T-helper 2 cell (primary cell): ENCODE measurements around the gene RNF112.

Source experiments
- DNase-seq, 5 experiments: peaks; one replicate each; pipeline versions ENCODE4 v3.0.0 to v3.0.0-alpha.2; 2012 to 2022
- total RNA-seq, 2 donors: gene quantifications; one replicate each; lab custom pipeline; 2026; lab: John Stamatoyannopoulos, UW

Gene RNF112, protein sequence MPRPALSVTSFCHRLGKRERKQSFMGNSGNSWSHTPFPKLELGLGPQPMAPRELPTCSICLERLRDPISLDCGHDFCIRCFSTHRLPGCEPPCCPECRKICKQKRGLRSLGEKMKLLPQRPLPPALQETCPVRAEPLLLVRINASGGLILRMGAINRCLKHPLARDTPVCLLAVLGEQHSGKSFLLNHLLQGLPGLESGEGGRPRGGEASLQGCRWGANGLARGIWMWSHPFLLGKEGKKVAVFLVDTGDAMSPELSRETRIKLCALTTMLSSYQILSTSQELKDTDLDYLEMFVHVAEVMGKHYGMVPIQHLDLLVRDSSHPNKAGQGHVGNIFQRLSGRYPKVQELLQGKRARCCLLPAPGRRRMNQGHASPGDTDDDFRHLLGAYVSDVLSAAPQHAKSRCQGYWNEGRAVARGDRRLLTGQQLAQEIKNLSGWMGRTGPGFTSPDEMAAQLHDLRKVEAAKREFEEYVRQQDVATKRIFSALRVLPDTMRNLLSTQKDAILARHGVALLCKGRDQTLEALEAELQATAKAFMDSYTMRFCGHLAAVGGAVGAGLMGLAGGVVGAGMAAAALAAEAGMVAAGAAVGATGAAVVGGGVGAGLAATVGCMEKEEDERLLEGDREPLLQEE
- 0 to 0.61 reads per million in 2 donors for total RNA-seq

DNA sequence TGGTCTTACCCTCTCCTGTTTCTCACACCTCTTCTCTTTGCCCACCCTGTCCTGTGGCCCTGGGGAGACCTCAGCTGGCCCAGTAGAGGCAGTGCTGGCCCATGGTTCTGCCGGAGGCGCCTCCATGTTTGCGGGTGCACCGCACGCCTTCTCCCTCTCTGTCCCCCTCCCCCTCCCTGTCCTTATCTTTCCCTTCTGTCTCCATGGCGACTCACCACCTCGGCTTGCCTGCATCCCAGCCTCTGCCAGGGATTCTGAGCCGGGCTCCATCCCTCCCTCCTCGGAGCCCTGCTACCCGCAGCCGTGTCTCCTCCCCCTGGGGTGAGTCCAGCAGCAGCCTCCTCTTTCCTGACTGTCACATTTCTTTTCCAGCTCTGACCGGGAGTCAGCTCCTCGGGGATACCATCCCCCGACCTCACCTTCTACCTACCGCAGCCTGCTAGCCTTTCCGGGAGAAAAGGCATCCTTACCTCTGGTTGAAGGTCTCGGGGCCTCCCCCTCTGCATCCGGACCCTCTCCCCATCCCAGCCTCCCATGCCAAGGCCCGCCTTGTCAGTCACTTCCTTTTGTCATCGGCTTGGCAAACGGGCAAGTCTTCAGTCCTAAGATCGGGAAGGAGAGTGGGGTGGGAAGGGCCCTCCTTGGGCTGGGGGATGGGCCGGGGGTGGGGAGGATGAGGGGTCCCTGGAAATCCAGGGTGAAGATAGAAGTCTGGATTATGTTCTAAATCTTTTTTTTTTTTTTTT is at the start of gene RNF112:
Gene RNF112, plus strand, starts transcription at position 358 of the 746 bp plus-strand sequence. Its CDS starts 177 bp downstream, at position 535.
- no peak for DNase-seq

DNA sequence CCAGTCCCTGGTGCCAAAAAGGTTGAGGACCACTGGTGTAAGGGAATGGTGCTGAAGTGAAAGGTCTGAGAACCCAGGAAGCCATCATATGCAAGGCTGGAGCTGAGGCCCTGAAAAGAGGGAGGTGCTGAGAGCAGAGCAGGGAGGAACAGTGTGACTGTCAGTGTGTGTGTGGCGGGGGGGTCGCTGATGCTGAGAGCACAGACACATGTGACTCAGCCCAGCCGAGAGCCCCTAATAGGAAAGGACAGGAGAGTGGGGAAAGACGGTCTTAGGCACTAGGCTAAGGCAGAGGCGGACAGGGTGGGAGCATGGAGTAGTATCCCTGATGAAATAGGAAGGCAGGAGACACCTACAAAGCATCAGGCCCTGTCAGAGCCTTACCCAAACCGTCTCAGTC is 49.7 kb upstream of the RNF112 start:
- no peak for DNase-seq

DNA sequence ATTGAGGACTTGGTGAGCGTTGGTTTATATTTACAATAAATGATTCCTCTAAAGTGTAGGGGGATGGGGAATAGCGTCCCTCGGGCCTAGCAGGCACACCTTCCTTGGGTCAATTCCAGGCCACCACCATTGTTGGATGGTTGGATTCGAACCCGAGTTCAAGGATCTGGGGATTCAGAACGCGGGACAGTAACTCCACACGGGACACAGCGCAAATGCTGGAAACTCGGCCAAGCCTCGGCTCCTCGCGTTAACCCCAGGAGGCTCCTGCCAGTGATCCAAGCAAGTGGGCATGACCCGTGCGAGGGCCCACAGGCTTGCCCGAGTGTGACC is 49.1 kb upstream of the RNF112 start:
- no peak for DNase-seq

DNA sequence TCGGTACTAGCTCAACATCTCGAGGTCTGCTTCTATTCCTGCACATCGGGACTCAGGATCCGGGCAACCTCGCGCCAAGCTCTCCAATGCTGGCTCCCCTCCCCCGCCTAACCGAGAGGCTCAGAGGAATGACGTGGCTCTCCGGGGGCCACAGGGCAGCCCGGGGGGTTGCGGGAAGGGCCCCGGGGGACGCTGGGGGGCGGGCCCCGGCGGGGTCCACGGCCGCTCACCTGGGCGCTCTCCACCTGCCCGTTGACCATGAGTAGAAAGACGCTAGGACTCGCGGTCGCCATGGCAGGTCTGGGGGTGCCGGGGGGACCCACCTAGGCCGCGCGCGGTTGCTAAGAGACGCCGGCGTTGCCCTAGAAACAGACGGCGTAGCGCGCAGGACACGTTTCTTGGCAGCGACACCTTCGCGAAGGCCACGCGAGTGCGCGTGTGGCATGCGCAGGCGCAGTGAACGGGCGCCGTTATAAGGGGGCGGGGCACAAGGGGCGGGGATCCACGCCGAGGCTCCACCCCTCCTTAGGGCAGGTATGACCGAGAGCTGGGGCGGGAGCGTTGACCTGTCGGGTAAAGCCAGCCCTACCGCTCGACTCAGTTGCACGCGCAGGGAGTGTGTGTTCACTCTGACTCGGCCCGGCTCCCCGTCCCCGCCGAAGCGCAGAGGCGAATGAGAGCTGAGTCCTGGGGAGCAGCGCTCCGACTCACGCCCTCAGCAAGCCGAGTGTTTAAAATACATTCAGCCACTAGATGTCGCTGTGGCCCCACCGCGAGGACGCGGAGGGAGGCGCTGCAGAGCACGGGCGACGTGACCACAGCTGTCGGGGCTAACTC is 48.5 kb upstream of the RNF112 start, which contains the start of gene B9D1:
Gene B9D1, minus strand, starts transcription at position 447 of the 837 bp plus-strand sequence. Its CDS starts 154 bp downstream, at position 293.
- peak; percentile 88 to 91 (median 89) for DNase-seq

DNA sequence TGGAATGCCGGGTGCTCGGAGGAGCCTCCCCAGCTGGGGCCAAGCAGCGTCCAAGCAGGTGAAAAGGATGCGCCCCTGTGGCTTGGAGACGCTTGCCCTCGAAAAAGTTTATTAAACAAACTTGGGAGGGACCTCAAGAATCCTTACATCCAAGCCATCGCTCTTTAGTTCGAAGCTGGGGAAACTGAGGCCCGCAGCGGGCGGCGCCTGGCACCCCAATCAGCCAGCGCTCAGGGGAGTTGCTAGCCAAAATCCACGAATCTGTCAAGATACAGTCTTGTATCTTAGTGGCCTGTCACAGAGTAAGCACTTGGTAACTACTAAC is 48.0 kb upstream of the RNF112 start:
- no peak for DNase-seq

DNA sequence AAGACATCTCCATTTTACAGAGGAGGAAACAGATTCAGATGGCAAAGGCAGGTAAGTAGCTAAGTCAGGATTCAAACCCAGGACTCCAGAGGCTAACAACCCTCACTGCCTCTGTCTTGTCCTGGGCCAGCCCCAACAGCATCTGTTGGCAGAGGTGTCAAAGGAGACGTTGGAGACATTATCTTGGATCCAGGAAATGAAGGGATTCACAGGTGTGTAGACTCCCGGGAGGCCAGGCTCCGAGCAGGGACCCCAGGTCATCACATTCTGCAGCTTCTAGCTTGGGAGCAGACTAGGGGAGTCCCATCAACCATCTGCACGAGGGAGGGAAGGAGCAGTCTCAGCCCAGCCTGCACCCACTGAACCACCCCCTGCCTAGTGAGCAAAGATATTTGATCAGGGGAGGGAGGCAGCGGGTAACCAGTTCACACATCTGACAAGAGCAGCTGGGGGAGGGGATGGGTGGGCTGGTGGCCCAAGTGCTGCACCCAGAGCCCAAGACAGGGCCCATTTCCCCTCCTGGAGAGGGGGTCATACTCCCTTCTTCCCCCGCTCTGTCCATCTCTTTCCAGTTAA is 47.5 kb upstream of the RNF112 start:
- no peak for DNase-seq

DNA sequence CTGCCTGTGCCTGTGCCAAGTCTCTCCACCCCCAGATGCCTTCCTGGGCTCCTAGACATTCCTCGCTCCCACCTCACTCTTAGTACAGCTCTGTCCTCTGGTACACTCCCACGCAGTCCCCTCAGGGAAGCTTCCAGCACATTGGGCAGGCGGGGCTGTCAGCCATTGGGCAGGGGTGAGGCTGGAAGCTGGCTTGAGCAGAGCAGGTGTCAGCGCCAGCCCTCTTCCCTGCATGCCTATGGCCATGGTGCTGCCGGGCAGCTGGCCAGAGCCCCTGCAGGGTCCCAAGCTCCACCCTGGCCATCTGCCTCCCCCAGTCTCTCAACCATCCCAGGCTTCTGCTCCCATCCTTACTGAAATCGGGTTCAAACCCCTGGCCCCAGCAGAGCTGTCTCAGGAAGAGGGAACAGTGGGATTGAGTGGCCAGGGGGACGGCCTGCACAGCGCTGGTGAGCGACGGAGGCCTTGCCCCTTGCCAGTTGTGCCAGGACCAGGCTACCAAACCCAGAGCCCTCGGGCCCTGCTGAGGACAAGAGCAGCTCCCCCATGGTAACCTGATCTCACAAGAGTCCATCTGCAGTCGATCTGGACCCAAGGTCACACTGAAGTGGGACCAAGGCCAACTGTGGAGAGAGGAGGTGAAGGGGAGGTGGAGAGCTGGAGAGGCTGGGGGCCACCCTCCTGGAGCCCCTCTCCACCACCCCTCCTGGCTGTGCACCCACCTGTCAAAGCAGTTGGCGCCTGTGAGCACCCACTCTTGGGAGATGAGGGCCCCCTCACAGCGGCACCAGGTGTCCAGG is 46.1 kb upstream of the RNF112 start:
- no peak for DNase-seq

DNA sequence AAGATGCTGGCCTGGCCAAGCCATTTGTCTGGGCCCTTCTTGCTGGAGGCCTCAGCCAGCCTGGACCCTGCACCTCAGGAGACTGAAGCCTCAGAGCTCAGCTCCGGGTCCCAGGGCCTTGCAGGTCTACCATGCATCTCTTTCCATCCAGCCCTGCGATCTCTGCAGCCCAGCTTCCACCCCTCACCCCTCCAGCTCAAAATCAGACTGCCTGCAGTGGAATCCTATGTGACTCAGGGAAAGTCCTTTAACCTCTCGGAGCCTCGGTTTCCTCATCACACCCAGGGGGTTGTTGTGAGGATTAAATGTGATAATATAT is 45.6 kb upstream of the RNF112 start:
- no peak for DNase-seq

DNA sequence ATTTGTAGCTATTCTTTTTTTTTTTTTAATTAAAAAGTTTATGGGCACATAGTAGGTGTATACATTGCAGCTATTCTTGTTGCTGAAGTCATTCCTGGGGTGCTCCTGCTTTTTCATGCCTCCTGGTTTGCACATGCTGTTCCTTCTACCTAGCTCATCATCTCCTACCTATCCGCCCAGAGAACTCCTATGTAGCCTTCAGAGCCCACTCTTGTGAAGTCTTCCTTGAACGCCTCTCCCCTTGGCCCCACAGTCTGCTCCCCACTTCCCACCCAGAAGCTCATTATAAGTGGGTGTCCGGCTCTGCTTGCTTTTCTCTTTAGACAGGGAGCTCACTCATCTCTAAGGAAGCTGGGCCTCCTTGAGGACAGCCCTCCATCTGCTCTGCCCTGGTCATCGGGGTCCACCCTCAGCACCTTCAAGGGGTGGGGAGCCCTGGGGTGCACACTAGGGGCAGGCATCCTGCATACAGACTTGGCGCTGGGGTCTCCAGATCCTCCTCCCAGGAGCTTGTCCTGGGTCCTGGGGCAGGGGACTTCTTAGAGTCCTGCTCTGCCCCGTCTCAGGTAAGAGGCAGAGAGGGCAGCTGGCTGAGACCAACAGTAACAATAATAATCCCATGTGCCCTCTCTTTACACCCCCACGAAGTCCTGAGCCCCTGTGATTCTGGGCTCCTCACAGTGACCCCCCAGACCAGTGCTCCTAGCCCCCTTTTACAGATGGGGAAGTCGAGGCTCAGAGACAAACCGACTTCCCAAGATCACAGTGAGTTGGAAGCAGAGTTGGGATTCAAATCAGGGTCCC is 45.0 kb upstream of the RNF112 start:
- DNase-seq: no peak

DNA sequence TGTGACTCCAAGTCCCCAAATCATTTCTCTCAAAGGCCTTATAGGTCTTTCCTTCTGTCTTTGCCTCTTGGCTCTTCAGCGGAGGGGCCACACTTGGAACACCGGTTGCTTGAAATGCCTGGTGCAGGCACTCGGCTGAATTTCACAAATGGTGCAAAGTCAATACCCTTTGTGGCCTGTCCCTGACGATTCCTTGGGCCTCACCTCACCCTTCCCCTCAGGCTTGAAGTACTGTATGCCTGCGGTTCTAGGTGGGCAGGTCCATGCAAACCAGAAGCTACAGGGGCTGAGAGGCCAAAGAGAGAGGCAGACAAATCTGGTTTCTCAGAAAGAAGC is 44.4 kb upstream of the RNF112 start:
- no peak for DNase-seq

DNA sequence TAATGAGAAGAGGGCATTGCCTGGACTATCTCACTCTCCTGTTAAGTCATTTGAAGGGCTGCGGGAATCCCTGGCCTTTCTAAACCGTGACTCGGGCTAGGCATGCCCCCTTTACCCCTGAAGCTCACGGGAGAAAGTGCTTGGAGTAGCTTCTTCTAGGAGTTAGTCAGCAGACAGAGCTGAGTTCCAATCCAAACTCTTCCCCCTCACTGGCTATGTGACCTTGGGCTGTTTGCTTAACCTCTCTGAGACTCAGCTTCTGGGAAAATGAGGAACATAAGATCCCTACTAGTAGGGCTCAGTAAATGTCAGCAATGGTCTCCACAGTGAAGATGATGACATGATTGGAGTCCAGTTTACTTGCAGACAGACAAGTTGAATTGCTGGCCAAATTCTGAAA is 42.8 kb upstream of the RNF112 start:
- no peak for DNase-seq

DNA sequence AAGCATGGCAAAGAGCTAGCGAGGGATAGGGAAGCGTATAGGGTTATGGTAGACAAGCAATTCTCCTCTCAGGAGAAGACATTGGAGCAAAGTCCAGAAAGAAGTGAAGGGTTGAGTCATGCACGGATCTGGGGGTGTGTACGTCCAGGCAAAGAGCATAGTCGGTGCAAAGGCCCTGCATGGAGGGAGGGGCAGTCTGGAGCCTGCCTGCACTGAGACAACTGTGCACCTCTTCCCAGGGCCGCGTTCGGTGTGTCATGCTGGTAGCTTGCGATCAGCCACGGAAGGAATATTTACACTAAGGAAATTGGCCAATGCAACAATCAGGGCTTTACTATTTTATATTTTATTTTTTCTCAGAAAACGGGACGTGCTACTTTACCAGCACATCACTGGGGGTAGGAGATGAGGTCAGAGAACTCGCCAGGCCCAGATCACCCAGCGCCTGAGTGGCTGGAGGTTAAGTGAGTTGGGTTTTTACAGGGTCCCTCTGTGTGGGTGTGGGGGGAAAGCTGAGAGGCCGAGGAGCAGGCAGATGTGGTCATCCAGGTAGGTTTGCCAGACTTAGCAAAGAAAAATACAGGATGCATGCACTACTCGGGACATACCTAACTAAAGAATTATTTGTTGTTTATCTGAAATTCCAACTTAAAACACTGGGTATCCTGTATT is 41.8 kb upstream of the RNF112 start:
- no peak for DNase-seq

DNA sequence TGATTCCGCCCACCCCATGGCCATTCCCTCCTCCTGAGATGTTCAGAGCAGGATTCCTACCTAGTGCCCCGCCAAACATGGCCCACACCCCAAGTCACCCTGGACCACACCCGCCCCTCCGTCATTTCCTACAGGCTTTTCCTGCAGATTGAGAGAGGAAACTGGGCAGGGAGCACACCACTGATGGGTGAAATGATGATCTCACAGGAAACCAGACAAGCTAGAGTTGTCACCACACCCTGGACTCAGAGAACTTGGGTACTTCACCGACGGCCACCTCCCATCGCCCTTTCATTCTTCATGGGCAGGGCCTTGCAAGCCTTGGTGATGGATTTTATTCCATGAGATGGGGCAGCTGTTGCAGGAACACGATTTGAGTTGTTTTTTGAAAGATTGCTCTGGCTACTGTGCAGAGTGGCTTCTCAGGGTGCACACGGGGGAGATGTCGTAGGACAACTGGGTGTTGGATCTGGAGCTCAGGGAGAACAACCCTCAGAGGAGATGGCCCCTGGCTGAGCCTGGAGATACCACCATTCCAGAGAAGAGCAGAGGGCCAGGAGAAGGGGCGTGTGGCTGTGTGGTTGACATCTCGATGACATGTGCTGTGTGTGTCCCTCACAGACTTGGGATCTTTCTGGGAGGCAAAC is 41.1 kb upstream of the RNF112 start:
- DNase-seq: peak in 2 of 5 experiments; percentile 65 to 67

DNA sequence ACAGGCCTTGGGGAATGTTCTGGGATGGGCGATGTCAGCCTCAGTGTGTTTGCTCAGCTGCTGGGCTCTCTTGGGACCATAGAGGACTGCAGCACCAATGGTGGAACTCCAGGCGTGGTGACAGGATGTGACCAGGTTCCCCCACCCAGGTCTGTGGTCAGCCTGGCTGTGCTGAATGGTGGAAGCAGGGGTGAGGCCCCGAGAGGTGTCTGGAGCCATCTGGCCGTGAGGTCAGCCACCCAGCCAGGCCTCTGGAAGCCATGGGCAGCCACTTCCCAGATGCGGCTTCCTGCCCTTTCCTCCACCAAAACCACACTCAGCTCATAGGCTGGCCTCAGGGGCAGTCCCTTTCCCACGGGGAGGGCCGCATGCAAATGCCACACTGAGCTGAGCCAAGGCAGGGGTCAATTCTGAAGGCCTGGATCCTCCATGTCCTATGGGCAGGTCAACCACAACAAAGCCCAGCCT is 40.5 kb upstream of the RNF112 start:
- peak in 2 of 5 experiments; percentile 7 to 41 for DNase-seq

DNA sequence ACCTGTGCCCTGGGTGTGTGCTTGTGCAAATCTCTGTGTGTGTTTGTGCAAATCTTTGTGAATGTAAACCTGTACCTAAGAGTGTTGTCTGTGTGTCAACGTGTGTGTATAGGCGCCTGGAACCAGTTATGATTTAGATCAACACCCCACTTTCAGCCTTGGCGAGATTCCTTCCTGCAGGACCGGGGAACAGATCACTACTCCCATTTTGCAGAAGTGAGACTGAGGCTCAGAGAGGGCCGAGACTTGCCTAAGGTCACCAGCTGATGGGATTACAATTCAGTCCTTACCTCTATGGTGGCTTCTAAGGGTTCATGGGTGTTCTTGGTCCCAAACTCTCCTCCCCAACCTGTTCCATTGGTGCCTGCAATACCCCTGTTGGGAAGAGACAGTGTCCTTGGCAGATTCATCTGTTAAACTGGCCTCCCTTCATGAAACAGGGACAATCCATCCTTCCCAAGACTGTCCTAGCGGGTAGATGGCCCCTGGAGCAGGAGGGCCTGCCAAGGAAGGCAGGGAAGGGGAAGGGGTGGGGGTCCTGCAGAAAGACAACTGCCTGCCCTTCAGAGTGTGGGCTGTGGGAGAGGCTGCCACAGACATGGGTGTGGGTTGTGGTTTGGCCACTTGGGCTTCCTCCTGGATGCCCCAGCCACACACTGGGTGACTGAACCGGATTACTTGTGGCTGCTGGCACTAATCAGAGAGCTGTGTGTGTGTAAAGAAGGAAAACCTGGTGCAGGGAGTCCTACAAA is 39.6 kb upstream of the RNF112 start:
- peak in 2 of 5 experiments; percentile 6 to 32 for DNase-seq

DNA sequence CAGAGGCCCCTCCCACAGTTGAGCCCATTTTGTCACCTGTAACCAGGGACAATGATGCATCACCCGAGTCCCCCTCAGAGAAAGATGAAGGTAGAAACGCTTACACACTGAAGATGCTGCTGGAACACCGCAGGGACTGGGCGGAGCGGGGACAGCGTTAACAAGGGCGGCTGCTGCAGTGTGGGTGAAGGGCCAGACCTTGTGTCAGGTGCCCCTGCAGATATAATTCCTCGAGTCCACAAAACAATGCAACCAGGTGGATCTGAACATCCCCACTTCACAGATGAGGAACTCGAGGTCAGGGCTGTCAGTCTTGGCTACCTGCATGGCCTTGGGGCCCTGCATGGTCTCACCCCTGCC is 39.0 kb upstream of the RNF112 start:
- no peak for DNase-seq

DNA sequence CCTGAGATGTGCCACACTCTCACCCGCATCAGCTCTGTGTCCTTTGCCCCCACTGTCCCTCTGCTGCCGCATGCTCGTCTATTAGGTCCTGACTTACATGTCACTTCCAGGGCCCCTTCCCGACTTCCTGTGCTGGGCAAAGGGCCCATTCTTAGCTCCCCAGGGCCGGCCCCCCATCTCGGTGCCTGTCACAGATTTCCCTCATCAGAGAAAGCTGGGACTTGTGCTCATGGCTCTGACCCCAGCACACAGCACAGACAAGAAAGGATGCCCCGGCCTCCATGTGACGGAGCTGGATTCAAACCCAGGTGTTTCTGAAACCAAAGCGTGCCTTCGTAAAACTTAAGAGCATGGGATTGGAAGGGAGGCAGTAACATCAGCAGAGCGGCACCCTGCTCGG is 38.6 kb upstream of the RNF112 start:
- DNase-seq: no peak

DNA sequence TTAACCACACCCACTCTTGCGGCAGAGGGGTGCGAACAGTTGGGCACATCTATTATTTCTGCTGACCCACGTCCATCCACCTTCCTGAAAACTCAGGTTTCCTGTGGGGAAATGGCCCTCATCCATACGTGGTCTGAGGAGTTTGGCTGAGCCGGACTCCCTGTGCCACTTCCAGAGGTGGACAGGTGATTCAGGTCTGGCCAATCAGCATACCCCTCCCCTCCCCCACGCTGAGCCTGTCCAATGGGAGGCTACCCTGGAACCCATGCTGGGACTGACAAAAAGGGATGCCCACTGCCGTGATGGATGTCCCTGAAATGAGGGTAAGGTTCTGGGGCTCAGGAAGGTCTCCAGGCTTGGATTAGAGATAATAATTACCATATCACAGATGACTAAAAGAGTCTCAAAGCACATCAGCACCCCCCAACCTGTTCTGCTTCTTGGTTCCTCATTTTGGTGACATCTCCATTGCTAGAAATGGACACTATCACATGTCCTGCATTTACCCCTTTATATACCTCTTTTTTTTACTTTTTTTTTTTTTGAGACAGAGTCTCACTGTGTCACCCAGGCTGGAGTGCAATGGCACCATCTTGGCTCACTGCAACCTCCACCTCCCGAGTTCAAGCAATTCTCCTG is 38.0 kb upstream of the RNF112 start:
- DNase-seq: no peak
